Measurements from ENCODE around the gene DROSHA.
A peak's percentile ranks its signal among the peaks of the same experiment; 100 is the strongest.
"Not testable (repeated sequence)": the region's sequence is repeated elsewhere in the genome, so short reads cannot be mapped to it uniquely, and the experiment has no call there.

Gene DROSHA

GRCh38 chr5:31531888-31532547 lies at the start of gene DROSHA, which contains the start of gene C5orf22:
DROSHA (minus strand) TSS chr5:31532093; CDS start chr5:31529059, 3,034 bp downstream.
C5orf22 (plus strand) TSS chr5:31532301; CDS start chr5:31532393, 92 bp downstream.
- DNase-seq (ENCODE audit: low read depth, low spot score) = peak; percentile 82

GRCh38 chr5:31579558-31579957 lies 47.7 kb upstream of the DROSHA start:
- no peak for DNase-seq (ENCODE audit: low read depth, low spot score)

- DNase-seq (ENCODE audit: low read depth, low spot score) = no peak
These were observed 45.5 kb upstream of the DROSHA start for GRCh38 chr5:31577438-31577837.

GRCh38 chr5:31574772-31575171 lies 42.9 kb upstream of the DROSHA start:
- no peak for DNase-seq (ENCODE audit: low read depth, low spot score)

GRCh38 chr5:31573494-31574142 lies 41.7 kb upstream of the DROSHA start:
- no peak for DNase-seq (ENCODE audit: low read depth, low spot score)

- no peak for DNase-seq (ENCODE audit: low read depth, low spot score)
These were observed 37.2 kb upstream of the DROSHA start for GRCh38 chr5:31569068-31569467.

- DNase-seq (ENCODE audit: low read depth, low spot score) = no peak
These were observed 36.5 kb upstream of the DROSHA start for GRCh38 chr5:31568302-31568835.

GRCh38 chr5:31566362-31566761 lies 34.5 kb upstream of the DROSHA start:
- not testable (repeated sequence) for DNase-seq (ENCODE audit: low read depth, low spot score)

GRCh38 chr5:31563216-31563615 lies 31.3 kb upstream of the DROSHA start:
- DNase-seq (ENCODE audit: low read depth, low spot score) = no peak

GRCh38 chr5:31561946-31562345 lies 30.1 kb upstream of the DROSHA start:
- no peak for DNase-seq (ENCODE audit: low read depth, low spot score)

- DNase-seq (ENCODE audit: low read depth, low spot score) = no peak
These were observed 28.0 kb upstream of the DROSHA start for GRCh38 chr5:31559942-31560341.

- DNase-seq (ENCODE audit: low read depth, low spot score) = no peak
These were observed 24.6 kb upstream of the DROSHA start for GRCh38 chr5:31556461-31556860.

- no peak for DNase-seq (ENCODE audit: low read depth, low spot score)
These were observed 22.7 kb upstream of the DROSHA start for GRCh38 chr5:31554552-31554951.

GRCh38 chr5:31553863-31554262 lies 22.0 kb upstream of the DROSHA start:
- DNase-seq (ENCODE audit: low read depth, low spot score) = no peak

GRCh38 chr5:31551878-31552277 lies 20.0 kb upstream of the DROSHA start:
- no peak for DNase-seq (ENCODE audit: low read depth, low spot score)

GRCh38 chr5:31549114-31549513 lies 17.2 kb upstream of the DROSHA start:
- DNase-seq (ENCODE audit: low read depth, low spot score) = not testable (repeated sequence)

GRCh38 chr5:31537851-31538250 lies 6.0 kb upstream of the DROSHA start:
- DNase-seq (ENCODE audit: low read depth, low spot score) = no peak

- no peak for DNase-seq (ENCODE audit: low read depth, low spot score)
These were observed 5.5 kb upstream of the DROSHA start for GRCh38 chr5:31537349-31537748.

GRCh38 chr5:31536873-31537272 lies 5.0 kb upstream of the DROSHA start:
- no peak for DNase-seq (ENCODE audit: low read depth, low spot score)

GRCh38 chr5:31534527-31535046 lies 2.7 kb upstream of the DROSHA start:
- DNase-seq (ENCODE audit: low read depth, low spot score) = no peak

GRCh38 chr5:31531543-31531887 lies 378 bp downstream of the DROSHA start:
- DNase-seq (ENCODE audit: low read depth, low spot score) = no peak

GRCh38 chr5:31530541-31531265 lies 1.2 kb downstream of the DROSHA start:
- no peak for DNase-seq (ENCODE audit: low read depth, low spot score)

All from activated naive CD8-positive, alpha-beta T cell treated with anti-CD3 and anti-CD28 coated beads, Interleukin-2, amount 50 U/mL, for 16 hours (primary cell).